Sciatic nerve (tissue), 2 donors: ENCODE measurements around the gene SMC4. TPM values are rescaled to one million over a fixed set of nuclear protein-coding genes. Genes with fewer than 3 reads are reported as not detected.

Experiments
- ATAC-seq: fragments of 200-7000 bp; cut with Tn5 transposase; one replicate; pipeline ENCODE4 v1.9.1; 2020; ENCODE audit warnings: mild to moderate bottlenecking, moderate library complexity
- DNase-seq: peaks from one replicate; pipeline ENCODE4 v3.0.0-alpha.2; 2020; ENCODE audit warnings: low spot score
- intact Hi-C: fragments of 100-400 bp; cut with DNase I; formaldehyde crosslinking; loops from one replicate; pipeline ENCODE4 v1.14.2; 2022
- microRNA-seq: library from miRNA; unstranded; fragments of <30 nt; microRNA quantifications from one replicate; pipeline ENCODE4 v1.2.0, GENCODE V29; 2020
- total RNA-seq: library from RNA; stranded (reverse); fragmentation: NEBNext Ultra II Directional; extraction: Animal tissue kit (Norgen Biotek cat#: 25700); gene quantifications from one replicate; pipeline ENCODE4 v1.2.1, GENCODE V29; 2021
- donor health status: DM: no; HTN: no; CAD: no.
- donor health status: DM: no; HTN: no; CAD: no.

SMC4 gene
- total RNA-seq, 1 donor from 2014 or later: 21.4 TPM

GRCh38 chr3:160464971-160465370 lies 65.5 kb downstream of the SMC4 start:
- DNase-seq (no peak), ATAC-seq (no peak)
- intact Hi-C loops: no loop called here

- intact Hi-C loops: no loop called here
- ATAC-seq: no peak
- DNase-seq: no peak
Measured at GRCh38 chr3:160470181-160470580, 70.7 kb downstream of the SMC4 start.

- DNase-seq (no peak), ATAC-seq (no peak)
- intact Hi-C loops: no loop called here
Measured at GRCh38 chr3:160471892-160472291, 72.4 kb downstream of the SMC4 start.

GRCh38 chr3:160472344-160472743 lies 72.9 kb downstream of the SMC4 start:
- ATAC-seq (no peak), DNase-seq (no peak)
- intact Hi-C loops: no loop called here

GRCh38 chr3:160473221-160473620 lies 73.8 kb downstream of the SMC4 start:
- DNase-seq: no peak
- no peak for ATAC-seq
- intact Hi-C loops: no loop called here

- ATAC-seq (no peak), DNase-seq (no peak)
- intact Hi-C loops: no loop called here
Measured at GRCh38 chr3:160473978-160474377, 74.5 kb downstream of the SMC4 start.

GRCh38 chr3:160474416-160474838 lies 75.0 kb downstream of the SMC4 start:
- DNase-seq (no peak), ATAC-seq (no peak)
- intact Hi-C loops: no loop called here

- intact Hi-C loops: no loop called here
- no peak for ATAC-seq
- no peak for DNase-seq
Measured at GRCh38 chr3:160475153-160475552, 75.7 kb downstream of the SMC4 start.

- intact Hi-C loops: no loop called here
- no peak for ATAC-seq
- DNase-seq: no peak
Measured at GRCh38 chr3:160475884-160476283, 76.4 kb downstream of the SMC4 start.

GRCh38 chr3:160477750-160478149 lies 78.3 kb downstream of the SMC4 start:
- intact Hi-C loops: no loop called here
- ATAC-seq: no peak
- no peak for DNase-seq

- intact Hi-C loops: no loop called here
- no peak for ATAC-seq
- DNase-seq: no peak
Measured at GRCh38 chr3:160478338-160478737, 78.9 kb downstream of the SMC4 start.

GRCh38 chr3:160479376-160479775 lies 79.9 kb downstream of the SMC4 start:
- ATAC-seq (no peak), DNase-seq (no peak)
- intact Hi-C loops: no loop called here

- intact Hi-C loops: no loop called here
- no peak for ATAC-seq
- DNase-seq: no peak
Measured at GRCh38 chr3:160480931-160481330, 81.5 kb downstream of the SMC4 start.

GRCh38 chr3:160481856-160482255 lies 82.4 kb downstream of the SMC4 start:
- DNase-seq: no peak
- intact Hi-C loops: no loop called here
- no peak for ATAC-seq

GRCh38 chr3:160482796-160483195 lies 83.3 kb downstream of the SMC4 start:
- intact Hi-C loops: no loop called here
- ATAC-seq: no peak
- DNase-seq: no peak

Small RNA genes lying within 50 kb of the gene (microRNA-seq; reads per million reads assigned to microRNA genes)
- gene MIR15B (1,767 reads per million, percentile 87 among the genes with 10 or more reads in this experiment), gene MIR16-2 (250 reads per million, percentile 69 among the genes with 10 or more reads in this experiment)

Other genes with a start within 250 kb of the SMC4 start
- gene C3orf80, start 174.2 kb upstream of the SMC4 start, total RNA-seq: 0.49 TPM
- gene IFT80, start 425 bp upstream of the SMC4 start, total RNA-seq: 26.8 TPM
- gene TRIM59, start 50.1 kb downstream of the SMC4 start, total RNA-seq: 1.4 TPM
- 62.0 TPM for gene KPNA4, start 165.9 kb downstream of the SMC4 start, total RNA-seq